HepG2 (cell line): Measurements from ENCODE around the gene TMEM187. TPM values are rescaled to one million over a fixed set of nuclear protein-coding genes. Genes with fewer than 3 reads are reported as not detected.

Experiments
- ATF7 ChIP-seq, 2 experiments: fragments of 450-650 bp in 1 of 2; sonication (generic) in 1 of 2; formaldehyde crosslinking in 1 of 2; IDR thresholded peaks; 2 replicates each; pipeline versions ENCODE4 v1.4.0 to v1.6.1; 2016 to 2020; ENCODE audit warnings: antibody characterized with exemption in 1 of 2, mild to moderate bottlenecking in 1 of 2, missing genetic modification reagents in 1 of 2
- CSRNP2 ChIP-seq: sonication (generic); formaldehyde crosslinking; conservative IDR thresholded peaks from 2 replicates; pipeline ENCODE4 v1.8.0; 2022; ENCODE audit warnings: low read depth, missing genetic modification reagents
- HMG20A ChIP-seq: IDR thresholded peaks from 2 replicates; pipeline ENCODE4 v1.6.1; 2016; ENCODE audit warnings: borderline replicate concordance
- HNRNPK ChIP-seq: fragments of 200-400 bp; formaldehyde crosslinking; IDR thresholded peaks from 2 replicates; pipeline ENCODE4 v1.6.1; 2018; ENCODE audit warnings: low read length, low read depth, moderate library complexity, mild to moderate bottlenecking; ENCODE audit not compliant: poor library complexity, severe bottlenecking
- KAT8 ChIP-seq: IDR thresholded peaks from 2 replicates; pipeline ENCODE4 v1.6.1; 2016; ENCODE audit warnings: missing genetic modification reagents, missing compliant biosample characterization
- KLF9 ChIP-seq: IDR thresholded peaks from 2 replicates; pipeline ENCODE4 v1.6.1; 2016; ENCODE audit warnings: low read depth
- LCORL ChIP-seq, 2 experiments: fragments of 450-650 bp in 1 of 2; sonication (generic) in 1 of 2; formaldehyde crosslinking in 1 of 2; IDR thresholded peaks; 2 replicates each; pipeline versions ENCODE4 v1.5.0 to v1.6.1; 2017 to 2020; ENCODE audit warnings: antibody characterized with exemption in 1 of 2, missing genetic modification reagents in 1 of 2
- MXD4 ChIP-seq: IDR thresholded peaks from 2 replicates; pipeline ENCODE4 v1.6.1; 2016; ENCODE audit warnings: mild to moderate bottlenecking, missing biosample characterization, missing genetic modification reagents
- PCBP1 ChIP-seq: fragments of 200-400 bp; formaldehyde crosslinking; IDR thresholded peaks from 2 replicates; pipeline ENCODE4 v1.6.1; 2017; ENCODE audit warnings: mild to moderate bottlenecking, low read depth, low read length, borderline replicate concordance
- RAD21 ChIP-seq: fragments of 450-650 bp; formaldehyde crosslinking; IDR thresholded peaks from 2 replicates; pipeline ENCODE4 v1.5.0; 2020; ENCODE audit warnings: mild to moderate bottlenecking
- RXRA ChIP-seq: sonication (generic); formaldehyde crosslinking; IDR thresholded peaks from 2 replicates; pipeline ENCODE4 v1.5.1; 2020; ENCODE audit warnings: missing genetic modification reagents
- SMYD3 ChIP-seq: sonication (generic); formaldehyde crosslinking; IDR thresholded peaks from 2 replicates; pipeline ENCODE4 v1.8.1; 2023; ENCODE audit warnings: mild to moderate bottlenecking, missing genetic modification reagents
- SP4 ChIP-seq: sonication (generic); formaldehyde crosslinking; IDR thresholded peaks from 2 replicates; pipeline ENCODE4 v1.8.1; 2023; ENCODE audit warnings: mild to moderate bottlenecking, missing genetic modification reagents
- SRSF1 ChIP-seq: fragments of 200-400 bp; formaldehyde crosslinking; optimal IDR thresholded peaks from 2 replicates; pipeline ENCODE3; 2017; ENCODE audit warnings: mild to moderate bottlenecking, low read depth, low read length, moderate library complexity
- ZBTB37 ChIP-seq: sonication (generic); formaldehyde crosslinking; IDR thresholded peaks from 2 replicates; pipeline ENCODE4 v1.4.0; 2020; ENCODE audit warnings: mild to moderate bottlenecking, missing genetic modification reagents
- ZNF121 ChIP-seq: sonication (generic); formaldehyde crosslinking; IDR thresholded peaks from 2 replicates; pipeline ENCODE4 v1.5.0; 2020; ENCODE audit warnings: mild to moderate bottlenecking, missing genetic modification reagents
- ZNF280D ChIP-seq: sonication (generic); formaldehyde crosslinking; IDR thresholded peaks from 2 replicates; pipeline ENCODE4 v1.5.1; 2020; ENCODE audit warnings: mild to moderate bottlenecking, missing genetic modification reagents
- ZNF768 ChIP-seq: sonication (generic); formaldehyde crosslinking; IDR thresholded peaks from 2 replicates; pipeline ENCODE4 v1.4.0; 2020; ENCODE audit warnings: missing genetic modification reagents
- ZNF781 ChIP-seq: sonication (generic); formaldehyde crosslinking; IDR thresholded peaks from 2 replicates; pipeline ENCODE4 v1.5.1; 2020; ENCODE audit warnings: borderline replicate concordance, mild to moderate bottlenecking, missing genetic modification reagents; ENCODE audit errors: not compliant biosample characterization
- ZSCAN12 ChIP-seq: sonication (generic); formaldehyde crosslinking; IDR thresholded peaks from 2 replicates; pipeline ENCODE4 v1.9.0; 2021; ENCODE audit warnings: mild to moderate bottlenecking, missing genetic modification reagents
- ZSCAN22 ChIP-seq: sonication (generic); formaldehyde crosslinking; IDR thresholded peaks from 2 replicates; pipeline ENCODE4 v1.4.0; 2020; ENCODE audit warnings: mild to moderate bottlenecking, missing genetic modification reagents
- polyA plus RNA-seq, 8 experiments: library from polyadenylated mRNA; depleted of rRNA in 3 of 8; stranded (reverse) in 7 of 8; unstranded in 1 of 8; fragments of >200 nt; fragmentation: Illumina TruSeq in 4 of 8; extraction: Trizol in 4 of 8; gene quantifications; 2 replicates each; pipeline versions ENCODE4 v1.2.1 to v1.2.3, GENCODE V29; 2011 to 2016; ENCODE audit warnings: low read depth in 4 of 8, missing spikeins in 1 of 8, mixed read lengths in 1 of 8; ENCODE audit not compliant: insufficient read depth in 1 of 8
- total RNA-seq, 5 experiments: library from RNA; depleted of rRNA; stranded (reverse); fragments of >200 nt; fragmentation: Illumina TruSeq; extraction: Trizol; gene quantifications; 2 replicates each; pipeline ENCODE4 v1.2.3, GENCODE V29; 2016; ENCODE audit warnings: low read depth in 1 of 5

The TMEM187 gene
- total and polyA plus RNA-seq, 2 of the 13 experiments (the other 11 are each of a cell fraction or from before 2014, with no cell fraction given), result 2.2 to 6.2 TPM

- TF ChIP-seq HMG20A (CRISPR knock-in tag) (no peak; the same call in 1 of the 2 replicates), MXD4 (CRISPR knock-in tag) (no peak), ZSCAN12 (CRISPR knock-in tag) (no peak), CSRNP2 (no peak), KLF9 (no peak), PCBP1 (no peak), ZNF781 (CRISPR knock-in tag) (no peak), KAT8 (CRISPR knock-in tag) (0 out of 2 replicates have a peak, but pooled peaks have one; percentile 7), ZNF768 (CRISPR knock-in tag) (no peak), ZBTB37 (CRISPR knock-in tag) (no peak), SMYD3 (CRISPR knock-in tag) (no peak), ZNF121 (no peak), ZSCAN22 (no peak), SP4 (0 out of 2 replicates have a peak, but pooled peaks have one; percentile 26), HNRNPK (no peak), ATF7 (IDR thresholded peaks at IDR 0.05) (no peak), ATF7 (CRISPR knock-in tag; IDR thresholded peaks at IDR 0.05) (no peak), RAD21 (CRISPR knock-in tag) (no peak), SRSF1 (no peak), LCORL (IDR thresholded peaks at IDR 0.05) (no peak), LCORL (CRISPR knock-in tag; IDR thresholded peaks at IDR 0.05) (peak; percentile 41; the same call in 1 of the 2 replicates), RXRA (CRISPR knock-in tag) (no peak), ZNF280D (CRISPR knock-in tag) (no peak)
Measured at GRCh38 chrX:153926858-153927671, 45.5 kb upstream of the TMEM187 start (continued).
